Gastroesophageal sphincter (tissue), 4 donors: ENCODE data around the gene GSX2. TPM values are rescaled to one million over a fixed set of nuclear protein-coding genes. Genes with fewer than 3 reads are reported as not detected.

Source experiments
- ATAC-seq: fragments of 150-250 bp; one replicate; pipeline ENCODE4 v1.9.1; 2016; ENCODE audit warnings: mild to moderate bottlenecking, moderate library complexity
- H3K27ac ChIP-seq, 4 donors: fragments of 200-600 bp; sonication (generic) in 3 of 4; 1 replicate in 3 of 4; 2 replicates in 1 of 4; pipeline ENCODE4 v1.5.1; 2016 to 2019
- H3K27me3 ChIP-seq: fragments of 200-600 bp; sonication (generic); one replicate; pipeline ENCODE4 v1.5.1; 2019
- H3K36me3 ChIP-seq, 2 donors: fragments of 200-600 bp; sonication (generic); one replicate each; pipeline ENCODE4 v1.5.1; 2019; ENCODE audit warnings: control low read depth in 1 of 2
- H3K4me1 ChIP-seq, 3 donors: fragments of 200-600 bp; sonication (generic); 1 replicate in 2 of 3; 2 replicates in 1 of 3; pipeline ENCODE4 v1.5.1; 2016 to 2019; ENCODE audit warnings: control low read depth in 2 of 3
- H3K4me3 ChIP-seq, 2 donors: fragments of 200-600 bp; sonication (generic); one replicate each; pipeline ENCODE4 v1.5.1; 2019; ENCODE audit warnings: mild to moderate bottlenecking in 1 of 2, moderate library complexity in 1 of 2
- H3K9me3 ChIP-seq, 3 donors: fragments of 200-600 bp; sonication (generic); one replicate each; pipeline ENCODE4 v1.5.1; 2017 to 2019; ENCODE audit warnings: control low read depth in 2 of 3
- EP300 ChIP-seq: sonication (generic); formaldehyde crosslinking; IDR thresholded peaks from one replicate; pipeline ENCODE4 v1.6.1; 2017; ENCODE audit warnings: antibody characterized with exemption, mild to moderate bottlenecking
- POLR2A ChIP-seq, 2 donors: fragments of 450-650 bp; IDR thresholded peaks; one replicate each; pipeline ENCODE4 v1.6.1; 2017; ENCODE audit warnings: antibody characterized with exemption in 2 of 2, mild to moderate bottlenecking in 2 of 2, moderate library complexity in 1 of 2
- POLR2AphosphoS5 ChIP-seq: sonication (generic); formaldehyde crosslinking; IDR thresholded peaks from one replicate; pipeline ENCODE4 v1.6.1; 2017; ENCODE audit warnings: antibody characterized with exemption
- WGBS, 2 donors: methylation state at CpG; one replicate each; pipeline ENCODE4 v1.1.5; 2018; ENCODE audit warnings: low coverage in 1 of 2; 5-methylcytosine and 5-hydroxymethylcytosine counted together
- total RNA-seq, 4 donors: library from RNA; depleted of rRNA; stranded (reverse); fragments of >200 nt; gene quantifications; one replicate each; pipeline ENCODE4 v1.1.0, GENCODE V29; 2016
- TF ChIP-seq, protein P1 (sequence below), 4 experiments: fragments of 200-600 bp in 2 of 4; fragments of 450-650 bp in 2 of 4; sonication (generic) in 1 of 4; IDR thresholded peaks; one replicate each; pipeline ENCODE4 v1.5.1; 2017 to 2019; ENCODE audit warnings: antibody characterized with exemption in 4 of 4, mild to moderate bottlenecking in 2 of 4, moderate library complexity in 2 of 4

Gene GSX2
- total RNA-seq, 4 donors from 2014 or later = not detected

- no peak overlapping the region for H3K27ac ChIP-seq
- no peak for ATAC-seq
- H3K4me1 ChIP-seq = peaks cover 0 to 38% (median 23%) of the 10 kb centered on the region in 3 donors
- no peaks in the 10 kb centered on the region for H3K36me3 ChIP-seq
- TF ChIP-seq EP300 (no peak), POLR2A (IDR thresholded peaks at IDR 0.05) (no peak), POLR2AphosphoS5 (no peak)
- TF ChIP-seq, protein P1, sequence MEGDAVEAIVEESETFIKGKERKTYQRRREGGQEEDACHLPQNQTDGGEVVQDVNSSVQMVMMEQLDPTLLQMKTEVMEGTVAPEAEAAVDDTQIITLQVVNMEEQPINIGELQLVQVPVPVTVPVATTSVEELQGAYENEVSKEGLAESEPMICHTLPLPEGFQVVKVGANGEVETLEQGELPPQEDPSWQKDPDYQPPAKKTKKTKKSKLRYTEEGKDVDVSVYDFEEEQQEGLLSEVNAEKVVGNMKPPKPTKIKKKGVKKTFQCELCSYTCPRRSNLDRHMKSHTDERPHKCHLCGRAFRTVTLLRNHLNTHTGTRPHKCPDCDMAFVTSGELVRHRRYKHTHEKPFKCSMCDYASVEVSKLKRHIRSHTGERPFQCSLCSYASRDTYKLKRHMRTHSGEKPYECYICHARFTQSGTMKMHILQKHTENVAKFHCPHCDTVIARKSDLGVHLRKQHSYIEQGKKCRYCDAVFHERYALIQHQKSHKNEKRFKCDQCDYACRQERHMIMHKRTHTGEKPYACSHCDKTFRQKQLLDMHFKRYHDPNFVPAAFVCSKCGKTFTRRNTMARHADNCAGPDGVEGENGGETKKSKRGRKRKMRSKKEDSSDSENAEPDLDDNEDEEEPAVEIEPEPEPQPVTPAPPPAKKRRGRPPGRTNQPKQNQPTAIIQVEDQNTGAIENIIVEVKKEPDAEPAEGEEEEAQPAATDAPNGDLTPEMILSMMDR (IDR thresholded peaks at IDR 0.05) = no peak
- 34 to 40% methylated on average over 8 to 13 of the region's 13 CpGs for WGBS, 2 donors
- peaks cover 100% of the 10 kb centered on the region for H3K27me3 ChIP-seq
- no peaks in the 10 kb centered on the region for H3K9me3 ChIP-seq
- H3K4me3 ChIP-seq = no peak overlapping the region
Measured at GRCh38 chr4:54096295-54096962, 3.5 kb upstream of the GSX2 start.

- Histone ChIP-seq H3K4me3 (no peak overlapping the region), H3K9me3 (no peaks in the 10 kb centered on the region), H3K36me3 (no peaks in the 10 kb centered on the region), H3K27me3 (peaks cover 100% of the 10 kb centered on the region), H3K4me1 (peaks cover 0 to 34% (median 18%) of the 10 kb centered on the region in 3 donors), H3K27ac (no peak overlapping the region)
- ATAC-seq = no peak
- 51 to 58% methylated on average over 2 to 6 of the region's 6 CpGs for WGBS, 2 donors
- no peak for TF ChIP-seq POLR2A (IDR thresholded peaks at IDR 0.05)
- no peak for TF ChIP-seq EP300
- TF ChIP-seq, protein P1 (IDR thresholded peaks at IDR 0.05) = no peak
- no peak for TF ChIP-seq POLR2AphosphoS5
Measured at GRCh38 chr4:54097152-54097551, 2.8 kb upstream of the GSX2 start.

GRCh38 chr4:54098375-54098774, 1.6 kb upstream of the GSX2 start:
- Histone ChIP-seq H3K9me3 (no peaks in the 10 kb centered on the region), H3K36me3 (no peaks in the 10 kb centered on the region), H3K27ac (no peak overlapping the region), H3K27me3 (peaks cover 100% of the 10 kb centered on the region), H3K4me3 (no peak overlapping the region), H3K4me1 (peaks cover 0 to 33% (median 16%) of the 10 kb centered on the region in 3 donors)
- TF ChIP-seq EP300 (no peak), POLR2AphosphoS5 (no peak), POLR2A (IDR thresholded peaks at IDR 0.05) (no peak)
- TF ChIP-seq, protein P1 (IDR thresholded peaks at IDR 0.05) = no peak
- WGBS, 2 donors = 36 to 50% methylated on average over 1 to 5 of the region's 5 CpGs
- no peak for ATAC-seq

GRCh38 chr4:54099287-54099747, 646 bp upstream of the GSX2 start:
- H3K4me3 ChIP-seq = peak overlapping the region in 1 of 2 donors; percentile 46

More at GRCh38 chr4:54099287-54099747, 646 bp upstream of the GSX2 start:
- Histone ChIP-seq H3K27ac (no peak overlapping the region), H3K4me1 (peaks cover 0 to 42% (median 20%) of the 10 kb centered on the region in 3 donors), H3K27me3 (peaks cover 100% of the 10 kb centered on the region), H3K9me3 (no peaks in the 10 kb centered on the region), H3K36me3 (no peaks in the 10 kb centered on the region)
- ATAC-seq = no peak
- WGBS, 2 donors = 2% methylated on average over 12 of the region's 17 CpGs; no CpG with 5 or more reads in 1 of the 2 donors
- TF ChIP-seq POLR2AphosphoS5 (no peak), EP300 (no peak), POLR2A (IDR thresholded peaks at IDR 0.05) (no peak)
- TF ChIP-seq, protein P1 (IDR thresholded peaks at IDR 0.05) = no peak
